ENCODE measurements around the gene FAT1.

FAT1 gene

DNA sequence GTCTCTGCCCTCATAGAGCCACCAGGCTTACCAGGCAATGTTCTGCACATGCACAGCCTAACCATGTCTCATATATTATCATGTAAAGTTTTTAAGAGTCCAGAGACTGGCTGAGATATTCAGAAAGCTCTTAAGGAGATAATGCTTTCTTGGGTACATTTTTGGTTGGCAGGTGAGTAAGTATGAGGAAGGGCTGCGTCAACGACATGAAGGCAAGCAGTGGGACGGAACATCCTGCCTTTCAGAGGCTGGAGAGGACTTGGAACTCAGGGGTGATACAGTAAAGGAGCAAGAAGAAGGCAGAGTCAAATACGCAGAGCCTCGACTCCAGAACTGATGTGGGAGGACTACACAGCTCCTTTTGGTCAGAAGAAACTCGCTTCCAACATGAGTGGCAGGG lies 93.5 kb downstream of the FAT1 start:
- no peak overlapping the region for H3K4me3 ChIP-seq (ENCODE audit: low read depth, low read length)

GRCh38 chr4:186628058-186628711 lies 95.5 kb downstream of the FAT1 start:
- no peak overlapping the region for H3K4me3 ChIP-seq (ENCODE audit: low read depth, low read length)
- no peak for DNase-seq (ENCODE audit: low read depth)

More for the DNA sequence above, 93.5 kb downstream of the FAT1 start:
- no peak for DNase-seq (ENCODE audit: low read depth)

DNA sequence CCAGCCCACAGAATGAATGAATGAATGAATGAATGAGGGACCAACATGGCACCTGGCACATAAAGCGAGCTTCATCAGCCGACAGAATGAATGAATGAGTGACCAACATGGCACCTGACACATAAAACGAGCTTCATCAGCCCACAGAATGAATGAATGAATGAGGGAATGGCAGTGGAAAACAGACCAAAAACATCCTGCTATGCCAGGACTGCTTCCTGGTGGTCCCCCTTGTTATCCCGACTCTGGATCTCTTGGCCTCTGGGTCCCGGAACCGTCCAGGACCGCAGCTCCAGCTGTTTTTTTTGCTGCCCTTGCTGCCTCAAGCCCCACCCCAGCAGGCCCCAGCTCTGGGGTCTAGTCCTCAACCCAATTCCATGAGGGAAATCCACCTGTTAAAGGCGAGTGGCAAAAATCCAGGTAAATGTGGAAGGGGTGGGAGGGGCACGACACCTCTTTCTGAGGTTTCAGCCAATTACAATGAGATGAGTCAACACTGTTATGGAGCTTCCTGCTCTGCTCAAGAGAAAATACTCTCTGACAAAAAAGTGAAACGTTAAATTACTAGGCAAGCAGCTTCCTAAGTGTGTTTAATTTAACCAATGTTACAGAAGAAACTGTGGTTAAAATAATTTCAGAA lies 96.3 kb downstream of the FAT1 start:
- DNase-seq (ENCODE audit: low read depth), result no peak
- no peak overlapping the region for H3K4me3 ChIP-seq (ENCODE audit: low read depth, low read length)

- DNase-seq (ENCODE audit: low read depth), result peak; percentile 46
- H3K4me3 ChIP-seq (ENCODE audit: low read depth, low read length), result no peak overlapping the region
Observed at GRCh38 chr4:186624951-186625350, 98.7 kb downstream of the FAT1 start.

- DNase-seq (ENCODE audit: low read depth), result no peak
- no peak overlapping the region for H3K4me3 ChIP-seq (ENCODE audit: low read depth, low read length)
Observed at GRCh38 chr4:186623546-186623945, 100.1 kb downstream of the FAT1 start.

DNA sequence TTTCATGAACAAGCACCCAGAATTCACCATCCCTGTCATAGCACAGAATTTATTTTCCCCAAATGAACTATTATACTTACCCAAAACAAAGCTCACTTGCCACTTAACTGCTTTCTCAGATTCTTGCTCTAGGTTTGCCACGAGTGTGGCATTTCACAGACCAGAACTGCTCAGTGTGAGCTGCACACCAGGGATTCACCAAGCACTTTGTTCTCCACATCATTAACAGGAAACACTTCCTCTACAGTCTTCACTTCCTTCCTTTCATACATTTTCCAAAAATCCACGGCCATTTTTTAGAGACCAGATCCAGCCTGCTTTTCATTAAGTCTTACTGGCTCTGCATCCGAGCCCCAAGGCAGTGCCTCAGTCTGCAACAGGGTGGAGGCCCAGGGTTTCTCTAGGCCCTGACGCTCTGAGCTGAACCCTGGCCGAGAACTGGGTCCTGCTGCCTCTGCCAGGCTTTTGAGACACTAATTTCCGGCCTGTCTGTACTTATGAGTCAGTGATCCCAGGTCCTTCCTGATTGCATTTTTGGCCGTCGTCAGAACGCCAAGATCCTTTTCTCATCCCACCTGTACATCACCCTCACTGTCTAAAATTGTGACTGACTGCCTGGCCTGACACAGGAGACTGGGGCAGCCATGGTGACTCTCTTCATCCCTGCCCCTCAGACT lies 100.7 kb downstream of the FAT1 start:
- no peak overlapping the region for H3K4me3 ChIP-seq (ENCODE audit: low read depth, low read length)

GRCh38 chr4:186621959-186622553 lies 101.6 kb downstream of the FAT1 start:
- peak; percentile 48 for DNase-seq (ENCODE audit: low read depth)
- H3K4me3 ChIP-seq (ENCODE audit: low read depth, low read length), result no peak overlapping the region

More for the DNA sequence above, 100.7 kb downstream of the FAT1 start:
- no peak for DNase-seq (ENCODE audit: low read depth)

- DNase-seq (ENCODE audit: low read depth), result no peak
- H3K4me3 ChIP-seq (ENCODE audit: low read depth, low read length), result no peak overlapping the region
Observed at GRCh38 chr4:186619088-186619487, 104.6 kb downstream of the FAT1 start.

GRCh38 chr4:186617921-186618320 lies 105.7 kb downstream of the FAT1 start:
- no peak overlapping the region for H3K4me3 ChIP-seq (ENCODE audit: low read depth, low read length)
- no peak for DNase-seq (ENCODE audit: low read depth)

DNA sequence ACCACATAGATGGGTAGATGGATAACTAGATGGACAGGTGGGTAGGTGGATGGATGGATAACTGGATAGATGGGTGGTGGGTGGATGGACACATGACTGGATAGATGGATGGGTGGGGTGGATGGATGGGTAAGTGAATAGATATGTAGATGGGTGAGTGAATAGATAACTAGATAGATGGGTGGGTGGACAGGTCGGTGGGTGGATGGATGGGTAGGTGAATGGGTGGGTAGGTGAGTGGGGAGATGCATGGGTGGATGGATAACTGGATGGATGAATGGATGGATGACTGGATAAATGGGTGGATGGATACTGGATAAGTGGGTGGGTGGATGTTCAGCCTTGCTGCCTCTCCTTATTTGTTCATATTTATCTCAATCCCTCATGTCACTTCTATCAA lies 116.2 kb downstream of the FAT1 start:
- no peak overlapping the region for H3K4me3 ChIP-seq (ENCODE audit: low read depth, low read length)
- no peak for DNase-seq (ENCODE audit: low read depth)

GRCh38 chr4:186606591-186606992 lies 117.1 kb downstream of the FAT1 start:
- H3K4me3 ChIP-seq (ENCODE audit: low read depth, low read length), result no peak overlapping the region
- peak; percentile 66 for DNase-seq (ENCODE audit: low read depth)

- no peak for DNase-seq (ENCODE audit: low read depth)
- H3K4me3 ChIP-seq (ENCODE audit: low read depth, low read length), result no peak overlapping the region
Observed at GRCh38 chr4:186605261-186605865, 118.3 kb downstream of the FAT1 start.

GRCh38 chr4:186604124-186604807 lies 119.4 kb downstream of the FAT1 start:
- DNase-seq (ENCODE audit: low read depth), result no peak
- H3K4me3 ChIP-seq (ENCODE audit: low read depth, low read length), result no peak overlapping the region

GRCh38 chr4:186602978-186603377 lies 120.7 kb downstream of the FAT1 start:
- no peak overlapping the region for H3K4me3 ChIP-seq (ENCODE audit: low read depth, low read length)
- no peak for DNase-seq (ENCODE audit: low read depth)

GRCh38 chr4:186599483-186599882 lies 124.2 kb downstream of the FAT1 start:
- no peak overlapping the region for H3K4me3 ChIP-seq (ENCODE audit: low read depth, low read length)
- DNase-seq (ENCODE audit: low read depth), result no peak

- no peak for DNase-seq (ENCODE audit: low read depth)
- no peak overlapping the region for H3K4me3 ChIP-seq (ENCODE audit: low read depth, low read length)
Observed at GRCh38 chr4:186598686-186599085, 125.0 kb downstream of the FAT1 start.

- no peak for DNase-seq (ENCODE audit: low read depth)
- H3K4me3 ChIP-seq (ENCODE audit: low read depth, low read length), result no peak overlapping the region
Observed at GRCh38 chr4:186596850-186597390, 126.7 kb downstream of the FAT1 start.

DNA sequence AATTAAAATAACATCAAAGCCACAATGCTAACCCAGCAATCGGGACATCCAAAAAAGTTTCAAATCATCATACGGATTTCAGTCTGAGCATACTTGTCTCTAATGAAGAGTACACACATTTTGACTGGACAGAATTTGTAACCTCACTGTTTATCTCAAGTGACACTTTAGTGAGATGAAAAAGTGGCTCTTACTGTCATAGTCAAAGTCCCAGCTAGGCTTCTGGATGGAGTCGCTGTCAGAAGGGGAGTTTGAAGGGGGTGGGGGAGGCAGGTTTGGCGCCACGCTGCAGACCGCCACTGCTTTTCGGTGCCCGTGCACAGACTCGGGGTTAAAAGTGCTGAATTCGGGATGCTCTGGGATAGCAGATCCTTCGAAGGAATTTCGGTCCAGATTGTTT lies 127.3 kb downstream of the FAT1 start:
- no peak overlapping the region for H3K4me3 ChIP-seq (ENCODE audit: low read depth, low read length)
- DNase-seq (ENCODE audit: low read depth), result no peak

GRCh38 chr4:186593587-186593973 lies 130.1 kb downstream of the FAT1 start:
- no peak for DNase-seq (ENCODE audit: low read depth)
- no peak overlapping the region for H3K4me3 ChIP-seq (ENCODE audit: low read depth, low read length)
